GM18505 (cell line): ENCODE measurements around the gene PDGFA.

Experiments used
- ATAC-seq: cut with Tn5 transposase; IDR thresholded peaks from one replicate; pipeline ENCODE4 v1.9.1; 2021; ENCODE audit not compliant: unreplicated experiment
- POLR2A ChIP-seq: IDR thresholded peaks from 4 replicates; pipeline ENCODE4 v1.6.1; 2011; ENCODE audit warnings: borderline replicate concordance; ENCODE audit not compliant: insufficient read depth, insufficient read length; ENCODE audit errors: extremely low read depth

PDGFA gene

GRCh38 chr7:454356-455109 lies 65.1 kb downstream of the PDGFA start:
- TF ChIP-seq POLR2A: no peak
- ATAC-seq: no peak

- TF ChIP-seq POLR2A: no peak
- no peak for ATAC-seq
Observed at GRCh38 chr7:453597-454306, 65.9 kb downstream of the PDGFA start.

GRCh38 chr7:452791-453455 lies 66.7 kb downstream of the PDGFA start:
- no peak for TF ChIP-seq POLR2A
- ATAC-seq: no peak

GRCh38 chr7:452226-452751 lies 67.4 kb downstream of the PDGFA start:
- TF ChIP-seq POLR2A: no peak
- ATAC-seq: no peak

- no peak for ATAC-seq
- TF ChIP-seq POLR2A: no peak
Observed at GRCh38 chr7:451255-452225, 68.1 kb downstream of the PDGFA start.

GRCh38 chr7:450741-451140 lies 68.9 kb downstream of the PDGFA start:
- no peak for TF ChIP-seq POLR2A
- ATAC-seq: no peak

GRCh38 chr7:450036-450435 lies 69.6 kb downstream of the PDGFA start:
- no peak for TF ChIP-seq POLR2A

GRCh38 chr7:449324-450019 lies 70.2 kb downstream of the PDGFA start:
- ATAC-seq: no peak
- TF ChIP-seq POLR2A: no peak

More at GRCh38 chr7:450036-450435, 69.6 kb downstream of the PDGFA start:
- no peak for ATAC-seq

GRCh38 chr7:447523-447922 lies 72.1 kb downstream of the PDGFA start:
- no peak for ATAC-seq
- no peak for TF ChIP-seq POLR2A
